ENCODE data around the gene SFN. TPM values are rescaled to one million over a fixed set of nuclear protein-coding genes. Genes with fewer than 3 reads are reported as not detected.
"Not testable (repeated sequence)": the region's sequence is repeated elsewhere in the genome, so short reads cannot be mapped to it uniquely, and the experiment has no call there.

SFN gene
- total RNA-seq = 1.2 and 1.4 TPM in 2 replicates

DNA sequence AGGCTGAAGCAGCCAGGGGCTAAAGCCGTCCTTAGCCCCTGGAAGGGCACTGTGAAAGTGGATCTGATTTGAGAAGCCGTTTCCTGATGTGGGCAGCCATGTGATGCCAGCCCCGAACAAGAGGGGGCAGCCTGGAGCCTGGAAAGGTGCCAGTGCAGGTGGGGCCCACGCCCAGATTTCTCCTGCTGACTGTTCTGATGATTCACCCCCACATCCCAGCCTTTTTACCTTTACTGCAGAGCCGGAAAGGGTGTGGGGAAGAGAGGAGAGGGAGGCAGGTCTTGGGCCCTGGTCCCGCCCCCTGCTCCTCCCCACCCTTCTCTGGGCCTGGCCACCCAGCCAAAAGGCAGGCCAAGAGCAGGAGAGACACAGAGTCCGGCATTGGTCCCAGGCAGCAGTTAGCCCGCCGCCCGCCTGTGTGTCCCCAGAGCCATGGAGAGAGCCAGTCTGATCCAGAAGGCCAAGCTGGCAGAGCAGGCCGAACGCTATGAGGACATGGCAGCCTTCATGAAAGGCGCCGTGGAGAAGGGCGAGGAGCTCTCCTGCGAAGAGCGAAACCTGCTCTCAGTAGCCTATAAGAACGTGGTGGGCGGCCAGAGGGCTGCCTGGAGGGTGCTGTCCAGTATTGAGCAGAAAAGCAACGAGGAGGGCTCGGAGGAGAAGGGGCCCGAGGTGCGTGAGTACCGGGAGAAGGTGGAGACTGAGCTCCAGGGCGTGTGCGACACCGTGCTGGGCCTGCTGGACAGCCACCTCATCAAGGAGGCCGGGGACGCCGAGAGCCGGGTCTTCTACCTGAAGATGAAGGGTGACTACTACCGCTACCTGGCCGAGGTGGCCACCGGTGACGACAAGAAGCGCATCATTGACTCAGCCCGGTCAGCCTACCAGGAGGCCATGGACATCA, at the start of gene SFN:
TSS of gene SFN (plus strand) at position 369 of the 904 bp plus-strand sequence. CDS start at position 433, 64 bp downstream.
- intact Hi-C loops (cut with micrococcal nuclease) = loop anchor here (10.0 kb wide), 1 partner anchor 428 kb away; the partner anchor contains the start of gene DHDDS

DNA sequence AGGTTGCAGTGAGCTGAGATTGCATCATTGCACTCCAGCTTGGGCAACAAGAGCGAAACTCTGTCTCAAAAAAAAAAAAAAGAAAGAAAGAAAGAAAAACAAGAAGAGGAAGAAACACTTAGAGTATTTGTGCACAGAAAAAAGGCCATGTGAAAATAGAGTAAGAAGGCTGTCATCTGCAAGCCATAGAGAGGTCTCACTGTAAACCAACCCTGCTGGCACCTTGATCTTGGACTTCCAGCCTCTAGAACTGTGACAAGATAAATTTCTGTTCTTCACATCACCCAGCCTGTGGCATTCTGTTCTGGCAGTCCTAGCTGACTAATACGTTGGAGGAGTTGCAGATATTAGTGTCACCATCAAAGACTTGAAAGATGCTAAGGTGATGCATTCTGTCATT, 48.6 kb upstream of the SFN start:
- intact Hi-C loops (cut with micrococcal nuclease) = no loop called here

DNA sequence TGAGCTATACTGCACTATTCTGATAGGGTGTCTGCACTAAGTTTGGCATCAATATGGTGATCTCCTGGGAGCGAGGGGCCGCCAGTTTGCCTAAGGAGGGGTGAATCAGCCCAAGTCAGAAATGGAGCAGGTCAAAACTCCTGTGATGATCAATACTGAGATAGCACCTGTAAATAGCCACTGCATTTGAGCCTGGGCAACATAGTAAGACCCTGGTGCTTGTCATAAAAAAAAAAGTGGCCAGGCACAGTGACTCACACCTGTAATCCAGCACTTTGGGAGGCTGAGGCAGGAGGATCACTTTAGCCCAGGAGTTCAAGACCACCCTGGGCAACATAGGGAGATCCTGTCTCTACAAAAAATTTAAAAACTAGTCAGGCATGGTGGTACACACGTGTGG, 48.1 kb upstream of the SFN start:
- intact Hi-C loops (cut with micrococcal nuclease) = no loop called here

DNA sequence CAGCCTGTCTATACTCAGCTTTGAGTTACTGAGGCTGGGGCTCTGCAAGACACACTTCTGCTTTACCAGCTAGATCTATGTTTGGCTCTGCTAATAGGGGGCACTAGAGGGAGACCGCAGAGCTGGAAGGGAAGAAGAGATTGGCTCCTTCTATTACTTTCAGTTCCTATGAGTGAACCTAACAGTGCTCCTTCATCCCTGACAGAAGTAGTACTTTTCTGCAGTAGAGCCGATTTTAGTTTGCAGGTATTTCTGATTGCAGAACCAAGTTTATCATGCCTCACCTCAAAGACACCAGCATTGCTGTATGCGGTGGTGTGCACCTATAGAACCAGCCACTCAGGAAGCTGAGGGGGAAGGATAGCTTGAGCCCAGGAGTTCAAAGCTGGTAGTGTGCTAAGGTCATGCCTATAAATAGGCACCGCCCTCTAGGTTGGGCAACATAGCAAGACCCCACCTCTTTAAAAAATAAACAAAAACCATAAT, 42.1 kb upstream of the SFN start:
- intact Hi-C loops (cut with micrococcal nuclease) = no loop called here

DNA sequence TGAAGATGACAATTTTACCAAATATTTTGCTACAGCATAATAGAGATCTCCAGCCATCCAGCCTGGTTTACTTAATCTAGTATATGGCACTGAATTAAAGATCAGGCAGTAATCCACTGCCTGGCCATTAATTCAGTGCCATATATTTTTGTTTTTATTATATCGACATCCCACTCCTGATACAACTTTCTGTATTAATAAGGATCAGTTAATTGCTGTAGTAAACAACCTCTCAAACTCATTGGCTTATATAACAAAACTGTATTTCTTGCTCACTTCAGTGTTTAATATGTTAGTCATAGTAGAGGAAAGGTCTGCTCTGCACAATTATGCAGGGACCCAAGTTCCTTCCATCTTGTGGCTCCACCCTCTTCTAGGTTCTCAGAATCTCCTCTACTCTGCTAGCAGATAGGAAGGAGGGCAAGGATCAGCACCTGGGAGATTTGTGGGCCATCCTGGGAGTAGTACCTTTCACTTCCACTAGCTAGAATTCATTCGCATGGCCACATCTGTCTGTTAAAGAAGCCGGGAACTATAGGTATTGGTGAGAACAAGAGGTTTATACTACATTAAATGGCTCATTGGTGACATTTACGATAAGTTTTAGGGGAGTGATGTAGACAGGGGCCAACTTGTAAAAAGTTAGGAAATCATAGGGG, 40.1 kb upstream of the SFN start:
- intact Hi-C loops (cut with micrococcal nuclease) = no loop called here

DNA sequence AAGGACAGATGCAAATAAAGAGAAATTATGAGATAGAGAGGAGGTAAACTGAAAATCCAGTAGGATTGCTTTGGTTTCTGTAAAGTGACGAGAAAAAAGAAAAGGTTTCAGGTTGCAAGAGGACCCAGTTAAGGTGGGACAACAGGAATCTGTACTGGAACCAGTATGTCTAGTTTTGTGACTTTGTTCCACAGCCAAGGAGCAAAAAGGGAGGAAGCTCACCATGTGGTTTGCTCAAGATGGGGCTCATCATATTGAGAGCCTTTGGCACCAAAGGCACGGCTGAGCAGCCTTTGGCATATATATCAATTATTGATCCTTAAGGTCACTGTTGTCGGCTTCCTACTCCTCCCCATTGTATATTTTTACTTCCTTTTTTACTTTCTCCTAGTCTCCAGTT, 38.2 kb upstream of the SFN start:
- intact Hi-C loops (cut with micrococcal nuclease) = loop anchor here (1.0 kb wide), 2 partner anchors 9 to 14 kb away; no protein-coding TSS in a partner anchor

DNA sequence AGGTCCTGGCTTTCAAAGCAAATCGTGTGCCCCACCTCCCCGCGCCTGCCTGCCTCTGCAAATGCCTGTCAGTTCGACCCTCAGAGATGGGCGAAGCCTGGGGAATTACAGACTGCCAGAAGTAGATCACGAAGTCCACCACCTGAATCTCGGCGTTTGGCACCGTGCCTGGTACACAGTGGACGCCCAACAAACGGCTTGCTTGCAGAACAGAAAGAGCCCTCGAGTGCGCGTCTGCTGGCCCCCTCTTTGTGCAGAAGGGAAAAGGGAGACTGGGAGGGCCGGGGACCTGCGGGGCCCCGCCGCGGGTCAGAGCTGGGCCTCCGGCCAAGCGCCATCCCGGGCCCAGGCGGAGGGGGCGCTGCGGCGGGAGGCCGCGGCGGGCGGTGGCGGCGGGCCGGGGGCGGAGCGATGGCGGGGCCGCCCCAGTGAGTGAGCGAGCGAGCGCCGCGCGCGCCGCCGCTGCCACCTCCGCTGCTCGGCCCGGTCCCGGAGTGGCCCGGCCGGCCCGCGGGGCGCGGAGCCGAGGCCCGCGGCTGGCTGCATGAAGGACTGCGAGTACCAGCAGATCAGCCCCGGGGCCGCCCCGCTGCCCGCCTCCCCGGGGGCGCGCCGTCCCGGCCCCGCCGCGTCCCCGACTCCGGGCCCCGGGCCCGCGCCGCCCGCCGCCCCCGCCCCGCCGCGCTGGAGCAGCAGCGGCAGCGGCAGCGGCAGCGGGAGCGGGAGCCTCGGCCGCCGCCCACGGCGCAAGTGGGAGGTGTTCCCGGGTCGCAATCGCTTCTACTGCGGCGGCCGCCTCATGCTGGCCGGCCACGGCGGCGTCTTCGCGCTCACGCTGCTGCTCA, 36.5 kb upstream of the SFN start, which contains the start of gene ZDHHC18:
TSS of gene ZDHHC18 (plus strand) at position 428 of the 845 bp plus-strand sequence. CDS start at position 545, 117 bp downstream.
- intact Hi-C loops (cut with micrococcal nuclease) = loop anchor here (1.0 kb wide), 1 partner anchor 39 kb away; no protein-coding TSS in a partner anchor

DNA sequence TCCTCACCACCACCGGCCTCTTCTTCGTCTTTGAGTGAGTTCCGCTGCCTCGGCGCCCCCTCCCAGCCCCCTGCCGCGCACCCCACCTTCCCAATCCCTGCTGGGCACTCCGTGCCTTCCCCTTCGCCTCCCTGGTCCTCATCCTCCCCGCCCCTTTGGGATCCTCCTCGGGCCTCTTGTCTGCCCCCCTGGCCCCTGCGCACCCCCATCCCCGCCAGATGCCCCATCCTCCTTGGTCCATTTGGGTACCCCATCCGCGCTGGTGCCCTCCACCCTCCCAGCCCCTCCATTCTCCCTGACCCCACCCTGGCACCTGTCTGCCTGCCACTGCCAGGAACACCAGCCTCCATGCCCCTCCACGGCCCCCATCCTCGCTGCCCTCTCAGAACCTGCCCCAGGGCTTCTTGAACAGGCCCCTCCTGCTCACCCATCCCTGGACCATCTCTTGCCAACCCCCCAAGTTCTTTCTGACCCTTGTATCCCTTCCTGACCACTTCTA, 35.8 kb upstream of the SFN start:
- intact Hi-C loops (cut with micrococcal nuclease) = no loop called here

DNA sequence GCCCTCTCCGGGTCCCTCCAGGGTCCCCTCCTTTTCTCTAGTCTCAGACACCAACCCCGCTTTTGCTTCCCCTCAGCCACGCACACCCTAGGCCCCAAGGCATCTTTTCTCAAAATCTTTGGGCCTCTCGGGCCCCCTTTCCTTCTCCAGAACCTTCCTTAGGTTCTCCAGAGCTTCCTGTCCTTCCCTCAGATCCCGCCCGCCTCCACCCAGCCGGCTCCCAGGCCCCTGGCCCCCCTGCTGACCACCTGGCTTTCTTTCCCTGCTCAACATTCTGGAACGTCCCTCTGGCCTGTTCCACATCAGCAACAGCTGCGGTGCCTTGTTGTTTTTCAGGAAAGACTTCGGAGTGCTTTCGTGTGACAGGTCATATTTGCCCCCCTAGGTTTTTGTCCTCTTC, 35.3 kb upstream of the SFN start:
- intact Hi-C loops (cut with micrococcal nuclease) = loop anchor here (1.0 kb wide), 1 partner anchor 63 kb away; the partner anchor contains the start of gene GPN2

DNA sequence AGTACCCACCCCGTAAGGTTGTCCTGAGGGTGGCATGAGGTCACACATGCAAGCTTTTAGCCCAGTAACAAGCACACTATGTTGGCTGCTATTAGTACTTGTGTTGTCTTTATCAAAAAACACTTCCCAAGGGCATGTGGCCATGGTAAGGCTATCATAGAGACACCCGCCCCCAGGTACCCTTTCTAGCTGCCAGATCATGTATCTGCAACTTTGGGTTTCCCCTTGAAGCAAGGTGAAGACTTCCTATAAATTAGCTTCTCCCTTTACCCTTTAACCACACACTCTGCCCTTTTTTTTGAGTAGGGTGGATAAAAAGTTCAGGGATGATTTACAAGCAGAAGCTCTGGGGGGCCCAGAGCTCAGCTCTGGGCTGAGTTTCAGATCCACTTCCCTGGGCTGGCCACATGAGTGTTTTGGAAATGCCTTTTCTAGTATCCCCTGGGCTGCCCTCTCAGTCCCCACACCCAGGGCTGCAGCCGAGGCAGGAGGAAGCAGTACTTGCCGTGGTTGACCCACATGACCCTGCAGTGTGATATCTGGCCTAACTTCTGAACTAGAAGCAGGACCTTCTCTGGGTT, 34.4 kb upstream of the SFN start:
- intact Hi-C loops (cut with micrococcal nuclease) = loop anchor here (1.0 kb wide), 1 partner anchor 62 kb away; the partner anchor contains the start of gene GPN2

DNA sequence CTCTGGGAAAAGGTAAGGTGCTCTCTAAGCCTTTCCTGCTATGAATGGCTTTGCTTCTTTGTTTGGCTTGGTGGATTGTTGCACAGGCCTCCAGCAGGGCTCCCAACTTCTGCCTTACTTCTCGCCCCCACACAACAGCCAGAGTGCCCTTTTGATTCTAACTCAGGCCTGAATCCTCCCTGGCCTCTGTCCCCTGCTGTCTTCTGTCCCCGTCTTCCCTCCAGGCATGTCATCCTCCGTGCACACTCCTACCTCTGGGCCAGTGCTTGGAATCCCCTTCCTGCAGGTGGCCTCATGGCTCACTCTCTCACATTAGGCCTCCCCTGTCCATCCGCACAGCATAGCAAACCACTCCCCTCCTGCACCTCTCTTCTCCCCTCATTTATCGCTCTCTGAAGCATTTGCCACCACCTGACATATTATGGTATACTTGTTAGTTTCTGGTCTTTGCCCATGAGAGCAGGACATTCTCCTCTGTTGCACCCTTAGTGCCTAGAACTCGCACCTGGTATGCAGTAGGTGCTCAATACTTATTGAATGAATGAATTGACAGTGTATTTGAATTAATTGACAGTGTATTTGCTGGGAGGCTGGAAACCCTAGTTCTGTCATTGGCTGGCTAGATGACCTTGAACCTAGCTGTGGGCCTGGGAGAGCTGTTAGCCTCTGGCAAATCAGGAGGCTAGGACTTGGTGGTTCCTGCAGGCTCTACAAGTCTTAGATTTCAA, 33.6 kb upstream of the SFN start:
- intact Hi-C loops (cut with micrococcal nuclease) = no loop called here

DNA sequence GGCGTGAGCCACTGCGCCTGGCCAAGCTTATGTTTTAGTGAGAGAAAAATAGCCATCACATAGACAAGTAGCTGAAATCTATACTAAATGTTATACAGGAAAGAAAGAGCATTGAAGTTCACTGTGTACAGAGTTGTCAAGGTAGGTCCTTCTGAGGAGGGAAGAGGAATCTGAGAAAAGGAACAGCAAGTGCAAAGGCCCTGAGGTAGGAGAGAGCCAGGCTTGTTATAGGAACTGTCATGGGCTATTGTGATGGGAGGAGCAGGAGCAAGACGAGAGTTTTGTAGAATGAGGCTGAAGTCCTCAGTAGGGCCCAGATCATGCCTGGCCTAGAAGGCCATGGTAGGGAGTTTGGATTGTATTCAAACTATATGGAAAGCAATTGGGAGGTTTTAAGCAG, 31.9 kb upstream of the SFN start:
- intact Hi-C loops (cut with micrococcal nuclease) = no loop called here

DNA sequence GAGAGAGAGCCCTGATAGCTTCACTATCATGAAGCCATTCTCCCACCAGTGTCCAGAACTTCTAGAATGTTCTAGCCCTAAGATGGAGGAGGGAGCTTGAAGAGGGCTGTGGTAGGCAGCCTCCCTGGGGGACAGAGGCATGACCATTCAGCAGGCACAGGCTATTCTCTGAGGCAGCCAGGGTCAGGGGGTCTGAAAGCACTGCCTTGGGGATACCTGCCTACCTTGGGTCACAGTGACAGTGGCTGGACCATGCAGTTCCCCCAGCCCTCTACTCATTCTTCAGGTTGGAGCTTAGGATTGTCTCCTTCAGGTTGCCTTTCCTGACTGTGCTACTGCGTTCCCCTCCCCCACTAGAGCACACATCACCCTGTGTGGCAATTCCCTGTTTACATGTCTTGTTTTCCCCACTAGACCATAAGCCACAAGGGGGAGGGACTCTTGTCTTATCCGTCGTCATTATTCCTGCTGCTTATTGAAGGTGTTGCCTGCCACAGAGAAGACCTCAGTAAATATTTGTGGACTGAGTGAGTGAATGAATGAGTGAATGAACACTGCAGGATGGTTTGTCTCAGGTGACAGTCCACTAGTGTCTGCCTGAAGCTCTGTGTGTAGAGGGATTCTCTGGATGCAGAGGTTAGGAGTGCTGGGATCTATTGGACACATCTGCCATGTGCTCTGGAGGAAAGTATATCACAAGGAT, 31.3 kb upstream of the SFN start:
- intact Hi-C loops (cut with micrococcal nuclease) = loop anchor here (2.0 kb wide), 1 partner anchor 33 kb away; no protein-coding TSS in a partner anchor

DNA sequence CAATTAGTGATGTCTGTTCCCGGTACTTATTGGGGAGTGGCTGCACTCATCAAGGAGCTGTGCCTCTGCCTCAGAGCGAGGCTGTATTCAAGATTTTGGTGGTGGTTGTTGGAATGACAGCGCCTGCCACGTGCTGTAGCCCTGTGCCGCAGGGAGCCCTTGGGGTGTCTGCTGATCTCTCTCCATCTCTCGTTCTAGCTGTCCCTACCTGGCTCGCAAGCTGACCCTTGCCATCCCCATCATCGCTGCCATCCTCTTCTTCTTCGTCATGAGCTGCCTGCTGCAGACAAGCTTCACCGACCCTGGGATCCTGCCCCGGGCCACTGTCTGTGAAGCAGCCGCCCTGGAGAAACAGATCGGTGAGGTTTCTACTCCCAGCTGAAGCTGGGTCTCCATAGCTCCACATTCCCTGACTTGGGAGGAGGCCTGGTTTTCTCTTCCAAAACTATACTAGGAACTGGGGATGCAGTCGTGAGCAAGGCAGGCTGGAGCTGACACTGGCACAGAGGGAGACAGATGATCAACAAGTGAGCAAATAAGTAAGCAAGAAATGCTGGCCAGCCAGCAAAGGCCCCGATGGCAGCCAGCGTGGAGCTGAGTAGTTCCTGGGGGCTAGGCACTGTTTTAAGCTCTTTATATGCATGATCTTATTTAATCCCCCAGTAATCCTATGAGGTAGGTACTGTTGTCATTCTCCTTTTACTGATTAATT, 30.5 kb upstream of the SFN start:
- intact Hi-C loops (cut with micrococcal nuclease) = loop anchor here (2.0 kb wide), 1 partner anchor 32 kb away; no protein-coding TSS in a partner anchor

DNA sequence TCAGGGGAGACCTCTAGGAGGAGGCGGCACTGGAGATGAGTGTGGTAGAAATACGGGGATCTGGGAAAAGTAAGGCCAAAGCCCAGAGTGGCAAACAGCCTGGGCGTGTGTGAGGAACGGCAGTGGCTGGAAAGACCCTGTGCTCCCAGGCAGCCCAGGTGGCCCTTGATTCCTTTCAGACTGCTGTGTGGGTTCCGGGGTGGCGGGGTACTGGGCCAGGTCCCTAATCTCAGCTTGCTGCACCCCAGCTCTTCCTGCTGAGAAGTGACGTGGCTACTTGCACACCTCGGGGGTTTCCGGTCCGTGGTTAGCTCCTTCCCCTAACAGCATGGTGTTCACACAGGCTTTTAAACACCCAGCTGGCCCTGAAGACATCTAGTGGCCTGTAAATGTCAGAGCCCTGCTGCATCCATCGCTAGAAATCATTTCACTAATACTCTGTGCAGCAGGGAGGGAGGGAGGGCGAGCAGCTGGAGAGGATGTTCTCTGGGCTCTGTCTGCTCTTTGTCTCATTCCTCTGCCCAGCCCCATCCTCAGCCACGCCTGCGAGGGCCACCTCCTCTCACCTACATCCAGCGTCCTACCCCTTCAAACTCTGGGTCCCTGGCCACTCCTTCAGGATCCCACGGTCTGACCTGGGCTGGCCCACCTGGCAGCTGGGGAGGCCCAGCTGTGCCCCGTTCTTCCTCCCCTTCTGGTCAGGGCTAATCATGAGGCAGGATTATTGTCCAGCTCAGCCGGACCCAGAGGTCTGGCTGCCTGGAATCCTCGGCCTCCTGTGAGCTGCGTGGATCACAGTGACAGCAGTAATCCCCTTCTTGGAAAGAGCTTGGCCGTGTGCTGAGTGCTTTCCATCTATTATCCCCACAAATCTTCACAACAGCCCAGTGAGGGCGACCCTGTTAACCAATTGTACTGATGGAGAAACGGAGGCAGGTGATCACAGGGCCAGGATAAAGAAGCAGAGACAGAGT, 29.2 kb upstream of the SFN start:
- intact Hi-C loops (cut with micrococcal nuclease) = loop anchor here (1.0 to 2.0 kb wide), 8 partner anchors 8 to 231 kb away; no protein-coding TSS in a partner anchor

DNA sequence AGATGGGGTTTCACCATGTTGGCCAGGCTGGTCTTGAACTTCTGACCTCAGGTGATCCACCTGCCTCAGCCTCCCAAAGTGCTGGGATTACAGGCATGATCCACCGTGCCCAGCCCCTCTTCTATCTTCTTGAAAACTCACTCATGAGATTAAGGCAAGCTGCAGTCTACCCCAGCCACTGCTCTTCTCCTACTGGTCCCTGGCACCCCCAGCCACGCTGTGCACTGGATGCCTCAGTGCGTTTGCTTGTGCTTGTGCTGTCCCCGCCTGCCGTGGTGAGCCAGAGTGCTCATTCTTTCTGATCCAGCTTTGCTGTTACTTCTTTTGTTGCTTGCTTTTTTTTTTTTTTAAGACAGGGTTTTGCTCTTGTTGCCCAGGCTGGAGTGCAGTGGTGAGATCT, 25.3 kb upstream of the SFN start:
- intact Hi-C loops (cut with micrococcal nuclease) = not testable (repeated sequence)
